PFSK-1 (cell line): ENCODE results near the gene DMAC2L.

Experiments used
- FOXP2 ChIP-seq: optimal IDR thresholded peaks from 2 replicates; pipeline ENCODE3; 2011; ENCODE audit warnings: borderline replicate concordance, control low read depth, inconsistent platforms; ENCODE audit not compliant: insufficient read depth; ENCODE audit errors: extremely low read length, extremely low read depth
- POLR2AphosphoS5 ChIP-seq: IDR thresholded peaks from 2 replicates; pipeline ENCODE4 v1.6.1; 2012; ENCODE audit warnings: low read depth, mild to moderate bottlenecking, control low read depth, low read length, moderate library complexity
- REST ChIP-seq, 2 experiments: IDR thresholded peaks; 2 replicates each; pipeline versions ENCODE4 v1.6.1 to v1.8.0; 2011 to 2012; ENCODE audit warnings: low read depth in 2 of 2, low read length in 2 of 2, control low read depth in 1 of 2, inconsistent platforms in 1 of 2, mild to moderate bottlenecking in 1 of 2, moderate library complexity in 1 of 2; ENCODE audit not compliant: insufficient read depth in 1 of 2
- SIN3A ChIP-seq: IDR thresholded peaks from 2 replicates; pipeline ENCODE4 v1.6.1; 2012; ENCODE audit warnings: mild to moderate bottlenecking, low read length, moderate library complexity, borderline replicate concordance; ENCODE audit not compliant: insufficient read depth
- TAF1 ChIP-seq: IDR thresholded peaks from 2 replicates; pipeline ENCODE4 v1.6.1; 2012; ENCODE audit warnings: low read length, control low read depth, borderline replicate concordance; ENCODE audit not compliant: insufficient read depth

DMAC2L gene

GRCh38 chr14:50299585-50299984 is 12.5 kb upstream of the DMAC2L start:
- TF ChIP-seq REST (IDR thresholded peaks at IDR 0.05; ENCODE audit: insufficient read depth in 1 of 2, low read depth in 2 of 2, low read length in 2 of 2) (no peak), SIN3A (no peak), POLR2AphosphoS5 (no peak), FOXP2 (no peak)

GRCh38 chr14:50301914-50302313 is 10.2 kb upstream of the DMAC2L start:
- TF ChIP-seq FOXP2 (no peak), POLR2AphosphoS5 (no peak)

- TF ChIP-seq SIN3A = no peak
- TF ChIP-seq REST (IDR thresholded peaks at IDR 0.05; ENCODE audit: insufficient read depth in 1 of 2, low read depth in 2 of 2, low read length in 2 of 2) = no peak
- no peak for TF ChIP-seq FOXP2
- no peak for TF ChIP-seq TAF1
- no peak for TF ChIP-seq POLR2AphosphoS5
Observed at GRCh38 chr14:50303744-50304471, 8.2 kb upstream of the DMAC2L start.

- no peak for TF ChIP-seq FOXP2
- TF ChIP-seq TAF1 = no peak
- no peak for TF ChIP-seq REST (IDR thresholded peaks at IDR 0.05; ENCODE audit: insufficient read depth in 1 of 2, low read depth in 2 of 2, low read length in 2 of 2)
- TF ChIP-seq POLR2AphosphoS5 = no peak
Observed at GRCh38 chr14:50308363-50308915, 3.7 kb upstream of the DMAC2L start.

DNA sequence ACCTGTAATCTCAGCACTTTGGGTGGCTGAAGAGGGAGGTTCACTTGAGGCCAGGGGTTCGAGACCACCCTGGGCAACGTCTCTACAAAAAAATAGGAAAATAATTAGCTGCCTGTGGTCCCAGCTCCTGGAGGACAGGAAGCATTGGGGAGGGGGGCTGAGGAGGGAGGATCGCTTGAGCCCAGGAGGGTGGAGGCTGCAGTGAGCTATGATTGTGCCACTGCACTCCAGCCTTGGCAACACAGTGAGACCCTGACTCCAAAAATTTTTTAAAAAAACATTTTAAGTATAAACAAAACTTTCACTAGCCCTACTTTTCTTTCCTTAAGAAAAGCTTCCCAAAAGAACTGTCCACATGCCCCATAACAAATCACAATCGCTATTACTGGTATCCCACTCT is 1.7 kb upstream of the DMAC2L start:
- no peak for TF ChIP-seq FOXP2
- no peak for TF ChIP-seq REST (IDR thresholded peaks at IDR 0.05; ENCODE audit: insufficient read depth in 1 of 2, low read depth in 2 of 2, low read length in 2 of 2)
- TF ChIP-seq POLR2AphosphoS5 = no peak
- TF ChIP-seq TAF1 = no peak
- no peak for TF ChIP-seq SIN3A
